Measurements from ENCODE around the gene PIEZO1. TPM values are rescaled to one million over a fixed set of nuclear protein-coding genes. Genes with fewer than 3 reads are reported as not detected.
A peak's percentile ranks its signal among the peaks of the same experiment; 100 is the strongest.

Gene PIEZO1
- total RNA-seq, 1 donor from 2014 or later, result 164 TPM

- Histone ChIP-seq H3K27me3 (ENCODE audit: low read depth) (no peaks in the 10 kb centered on the region), H3K27ac (peak overlapping the region; percentile 53), H3K36me3 (peaks cover 20% of the 10 kb centered on the region), H3K4me3 (no peak overlapping the region), H3K9me3 (no peaks in the 10 kb centered on the region), H3K4me1 (peaks cover 91% of the 10 kb centered on the region)
- TF ChIP-seq, protein P1, sequence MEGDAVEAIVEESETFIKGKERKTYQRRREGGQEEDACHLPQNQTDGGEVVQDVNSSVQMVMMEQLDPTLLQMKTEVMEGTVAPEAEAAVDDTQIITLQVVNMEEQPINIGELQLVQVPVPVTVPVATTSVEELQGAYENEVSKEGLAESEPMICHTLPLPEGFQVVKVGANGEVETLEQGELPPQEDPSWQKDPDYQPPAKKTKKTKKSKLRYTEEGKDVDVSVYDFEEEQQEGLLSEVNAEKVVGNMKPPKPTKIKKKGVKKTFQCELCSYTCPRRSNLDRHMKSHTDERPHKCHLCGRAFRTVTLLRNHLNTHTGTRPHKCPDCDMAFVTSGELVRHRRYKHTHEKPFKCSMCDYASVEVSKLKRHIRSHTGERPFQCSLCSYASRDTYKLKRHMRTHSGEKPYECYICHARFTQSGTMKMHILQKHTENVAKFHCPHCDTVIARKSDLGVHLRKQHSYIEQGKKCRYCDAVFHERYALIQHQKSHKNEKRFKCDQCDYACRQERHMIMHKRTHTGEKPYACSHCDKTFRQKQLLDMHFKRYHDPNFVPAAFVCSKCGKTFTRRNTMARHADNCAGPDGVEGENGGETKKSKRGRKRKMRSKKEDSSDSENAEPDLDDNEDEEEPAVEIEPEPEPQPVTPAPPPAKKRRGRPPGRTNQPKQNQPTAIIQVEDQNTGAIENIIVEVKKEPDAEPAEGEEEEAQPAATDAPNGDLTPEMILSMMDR (IDR thresholded peaks at IDR 0.05), result no peak
- DNase-seq, result peak; percentile 72
- intact Hi-C loops (cut with DNase I), result no loop called here
- peak; percentile 33 to 34 for ATAC-seq
Measured at GRCh38 chr16:88763502-88764053, 21.4 kb downstream of the PIEZO1 start.

- TF ChIP-seq, protein P1 (IDR thresholded peaks at IDR 0.05), result no peak
- Histone ChIP-seq H3K27ac (peak overlapping the region; percentile 53), H3K4me1 (peaks cover 89% of the 10 kb centered on the region), H3K9me3 (no peaks in the 10 kb centered on the region), H3K36me3 (peaks cover 20% of the 10 kb centered on the region), H3K27me3 (ENCODE audit: low read depth) (no peaks in the 10 kb centered on the region), H3K4me3 (no peak overlapping the region)
- DNase-seq (no peak), ATAC-seq (no peak)
- intact Hi-C loops (cut with DNase I), result no loop called here
Measured at GRCh38 chr16:88762941-88763340, 22.1 kb downstream of the PIEZO1 start.

GRCh38 chr16:88762258-88762870 is 22.7 kb downstream of the PIEZO1 start:
- TF ChIP-seq, protein P1 (IDR thresholded peaks at IDR 0.05), result no peak
- Histone ChIP-seq H3K27ac (peak overlapping the region; percentile 53), H3K36me3 (peaks cover 20% of the 10 kb centered on the region), H3K27me3 (ENCODE audit: low read depth) (no peaks in the 10 kb centered on the region), H3K9me3 (no peaks in the 10 kb centered on the region), H3K4me1 (peaks cover 83% of the 10 kb centered on the region), H3K4me3 (no peak overlapping the region)
- intact Hi-C loops (cut with DNase I), result no loop called here
- ATAC-seq (no peak), DNase-seq (no peak)

DNA sequence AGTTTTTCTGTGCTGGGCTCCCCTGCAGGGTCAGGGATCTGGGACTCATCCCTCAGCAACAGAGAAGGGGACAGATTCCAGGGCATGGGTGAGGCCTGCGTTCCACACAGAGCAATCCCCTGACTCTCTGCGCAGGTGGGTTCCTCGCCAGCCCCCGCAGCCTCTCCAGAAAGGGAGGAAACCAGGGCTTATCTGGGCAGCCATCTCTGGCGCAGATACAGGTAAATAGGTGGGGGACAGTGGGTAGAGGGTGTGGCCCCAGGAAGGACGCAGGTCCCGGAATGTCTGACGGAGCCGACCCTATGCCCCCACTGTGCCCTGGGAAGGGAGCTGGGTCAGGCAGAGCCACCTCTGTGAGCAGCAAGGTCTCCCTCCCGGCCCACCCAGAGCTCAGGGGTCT is 23.2 kb downstream of the PIEZO1 start:
- ATAC-seq (peak; percentile 3 to 6), DNase-seq (no peak)
- TF ChIP-seq, protein P1 (IDR thresholded peaks at IDR 0.05), result no peak
- H3K36me3 ChIP-seq, result peaks cover 20% of the 10 kb centered on the region
- H3K4me1 ChIP-seq, result peaks cover 77% of the 10 kb centered on the region
- no peaks in the 10 kb centered on the region for H3K9me3 ChIP-seq
- intact Hi-C loops (cut with DNase I), result no loop called here
- H3K4me3 ChIP-seq, result no peak overlapping the region
- H3K27ac ChIP-seq, result peak overlapping the region; percentile 53
- no peaks in the 10 kb centered on the region for H3K27me3 ChIP-seq (ENCODE audit: low read depth)

GRCh38 chr16:88761143-88761534 is 23.9 kb downstream of the PIEZO1 start:
- Histone ChIP-seq H3K4me3 (no peak overlapping the region), H3K36me3 (peaks cover 17% of the 10 kb centered on the region), H3K4me1 (peaks cover 77% of the 10 kb centered on the region), H3K9me3 (no peaks in the 10 kb centered on the region), H3K27me3 (ENCODE audit: low read depth) (no peaks in the 10 kb centered on the region), H3K27ac (peak overlapping the region; percentile 18)
- DNase-seq (no peak), ATAC-seq (no peak)
- intact Hi-C loops (cut with DNase I), result no loop called here
- TF ChIP-seq, protein P1 (IDR thresholded peaks at IDR 0.05), result no peak

Measured in lower lobe of right lung (tissue), 2 donors.